Measurements from ENCODE around the gene CCDC88B. TPM values are rescaled to one million over a fixed set of nuclear protein-coding genes. Genes with fewer than 3 reads are reported as not detected.

The CCDC88B gene
- total and polyA plus RNA-seq, 2 of the 8 experiments (the other 6 are each of a cell fraction or from before 2014, with no cell fraction given): 5.9 to 12.5 TPM

GRCh38 chr11:64296830-64297698 lies 42.9 kb upstream of the CCDC88B start (continued):
- TF ChIP-seq CTCF (IDR thresholded peaks at IDR 0.05; ENCODE audit: control extremely low read depth in 1 of 3, insufficient read depth in 1 of 3, low read depth in 1 of 3, low read length in 3 of 3): no peak

Data from H1 (cell line).